IPS DF 4.7 (cell line): ENCODE data around the gene MAP2.

Experiments used
- DNase-seq: peaks from one replicate; pipeline ENCODE4 v3.0.0-alpha.2; 2013; ENCODE audit warnings: low spot score; ENCODE audit errors: extremely low read depth

Gene MAP2

GRCh38 chr2:209713219-209713618 lies 289.4 kb downstream of the MAP2 start:
- DNase-seq: no peak

DNA sequence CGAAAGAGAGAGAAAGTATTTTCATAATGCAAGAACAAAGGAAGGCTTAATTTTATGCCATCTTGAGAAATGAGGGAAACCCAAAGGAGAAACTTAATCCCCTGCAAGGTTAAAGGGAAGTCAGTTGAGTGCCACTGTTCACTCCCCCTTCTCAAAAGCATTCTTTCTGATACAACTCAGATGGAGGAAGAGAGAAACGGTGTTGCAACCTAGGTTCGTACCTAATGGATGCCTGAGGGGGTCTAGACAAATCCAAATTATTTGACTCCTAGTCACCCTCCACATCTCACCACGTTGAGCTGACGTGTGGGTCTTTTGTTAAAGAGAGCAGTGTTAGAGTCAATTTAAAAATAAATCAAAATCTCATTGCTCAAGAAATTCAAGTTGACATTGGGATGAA lies 295.2 kb downstream of the MAP2 start:
- no peak for DNase-seq

DNA sequence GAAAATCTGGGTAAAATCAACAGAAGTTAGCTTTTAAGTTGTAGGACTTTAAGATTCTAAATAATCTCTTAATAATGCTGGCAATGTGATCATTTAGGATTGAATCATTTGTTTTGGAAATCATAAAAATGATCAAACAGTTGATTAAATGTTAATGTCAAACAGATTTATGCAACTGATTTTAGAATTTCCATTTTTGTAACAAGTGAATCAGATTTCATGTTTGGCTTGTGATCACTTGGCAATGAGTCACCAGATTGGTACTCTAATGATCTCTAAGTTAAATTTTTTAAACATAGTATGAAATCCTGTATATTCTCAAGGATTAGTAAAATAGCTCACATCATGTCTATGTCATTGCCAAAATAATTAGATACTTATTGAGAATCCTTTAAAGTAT lies 297.6 kb downstream of the MAP2 start:
- no peak for DNase-seq

DNA sequence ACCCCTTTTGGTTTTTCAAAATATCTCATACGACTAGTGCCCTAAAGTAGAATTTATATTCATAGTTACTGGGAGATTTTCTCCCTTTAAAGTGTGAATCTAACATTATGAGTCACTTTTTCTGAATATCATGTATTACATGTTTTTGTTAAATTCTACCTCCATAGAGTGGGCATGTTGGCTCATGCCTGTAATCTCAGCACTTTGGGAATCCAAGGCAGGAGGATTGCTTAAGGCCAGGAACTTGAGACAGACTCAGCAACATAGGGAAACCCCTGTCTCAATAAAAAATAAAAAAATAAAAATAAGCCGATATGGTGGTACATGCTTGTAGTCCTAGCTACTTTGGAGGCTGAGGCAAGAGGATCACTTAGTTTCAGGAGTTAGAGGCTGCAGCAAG lies 302.5 kb downstream of the MAP2 start:
- DNase-seq: no peak

DNA sequence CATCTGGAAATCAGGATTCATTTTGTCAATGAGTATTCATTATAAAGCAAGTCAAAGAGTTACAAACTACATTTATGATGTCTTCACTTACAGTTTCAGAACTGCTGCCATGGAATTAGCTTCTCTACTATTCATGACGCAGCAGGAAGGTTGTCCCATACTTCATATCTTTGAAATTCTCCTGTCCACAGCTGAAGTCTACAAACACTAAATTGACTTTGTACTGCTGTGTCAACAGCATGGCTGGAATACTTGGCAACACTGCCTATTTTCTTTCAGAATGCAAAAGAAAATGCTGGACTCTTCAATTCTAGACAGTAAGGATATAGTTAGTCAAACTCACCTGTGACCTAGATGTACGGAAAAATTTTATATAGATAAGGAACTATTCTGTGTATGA lies 303.2 kb downstream of the MAP2 start:
- DNase-seq: no peak

- DNase-seq: no peak
Observed at GRCh38 chr2:209734805-209735204, 311.0 kb downstream of the MAP2 start.

- DNase-seq: no peak
Observed at GRCh38 chr2:209741953-209742352, 318.1 kb downstream of the MAP2 start.

DNA sequence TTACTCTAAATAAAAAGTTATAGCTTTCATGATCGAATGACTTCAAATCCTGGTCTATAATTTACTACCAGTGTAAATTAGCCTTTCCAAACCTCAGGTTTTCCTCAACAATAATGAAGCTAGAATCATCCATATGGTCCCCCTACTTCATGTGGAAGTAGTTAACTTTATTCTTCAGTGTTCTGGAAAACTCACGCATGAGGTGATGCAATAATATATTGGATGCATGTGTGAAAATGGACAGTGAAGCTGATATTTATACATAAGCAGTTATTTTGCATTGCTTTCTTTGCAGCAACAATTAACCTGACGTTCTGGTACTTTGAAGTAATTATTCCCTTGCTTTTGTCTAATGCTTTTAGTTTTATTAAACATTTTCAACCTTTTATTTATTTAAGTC lies 329.2 kb downstream of the MAP2 start:
- DNase-seq: no peak

DNA sequence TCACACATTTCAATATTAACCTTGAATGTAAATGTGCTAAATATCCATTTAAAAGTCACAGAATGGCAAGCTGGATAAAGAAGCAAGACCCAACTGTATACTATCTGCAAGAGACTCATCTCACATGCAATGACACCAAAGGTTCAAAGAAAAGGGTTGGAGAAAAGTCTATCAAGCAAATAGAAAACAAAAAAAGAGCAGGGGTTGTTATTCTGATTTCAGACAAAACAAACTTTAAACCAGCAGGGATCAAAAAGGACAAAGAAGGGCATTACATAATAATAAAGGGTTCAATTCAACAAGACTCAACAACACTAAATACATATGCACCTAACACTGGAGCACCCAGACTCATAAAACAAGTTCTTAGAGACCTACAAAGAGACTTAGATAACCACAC lies 333.3 kb downstream of the MAP2 start:
- DNase-seq: no peak

DNA sequence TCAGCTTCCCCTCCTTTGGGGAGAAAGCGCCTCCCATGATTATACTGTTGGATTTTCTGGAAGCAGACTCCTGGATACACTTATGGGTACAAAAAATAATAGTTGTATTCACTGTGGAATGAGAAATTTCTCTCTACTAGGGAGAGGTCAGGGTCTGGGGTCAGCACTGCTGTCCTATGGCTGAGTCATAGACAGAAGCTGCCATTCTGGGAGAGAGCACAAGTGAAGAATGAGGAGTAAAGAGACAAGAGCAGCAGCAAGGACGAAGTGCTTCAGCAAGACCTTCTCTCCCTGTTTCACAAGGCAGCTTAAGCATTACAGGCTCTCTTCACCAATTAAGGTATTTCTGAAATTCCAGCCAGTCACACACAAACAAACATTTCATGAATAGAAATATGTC lies 337.7 kb downstream of the MAP2 start:
- no peak for DNase-seq

DNA sequence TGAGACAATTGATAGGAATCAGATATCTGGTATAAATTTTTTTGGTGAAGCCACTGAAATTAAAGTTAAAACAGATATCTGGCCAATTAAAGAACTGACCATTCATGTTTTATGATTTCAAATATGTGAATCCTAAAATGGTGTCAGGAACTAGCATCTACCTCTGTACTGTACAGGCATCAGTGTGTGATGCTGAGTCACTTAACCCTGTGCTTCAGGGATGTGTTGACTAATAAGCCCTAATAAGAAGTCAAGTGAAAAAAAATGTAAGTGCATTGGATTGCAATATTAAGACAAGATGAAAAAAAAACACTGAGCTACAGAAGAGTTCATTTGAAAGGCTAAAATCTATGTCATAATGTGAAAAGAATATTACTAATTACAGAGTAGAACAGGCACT lies 338.7 kb downstream of the MAP2 start:
- no peak for DNase-seq

GRCh38 chr2:209763106-209763505 lies 339.3 kb downstream of the MAP2 start:
- DNase-seq: no peak

- DNase-seq: no peak
Observed at GRCh38 chr2:209766613-209767012, 342.8 kb downstream of the MAP2 start.

DNA sequence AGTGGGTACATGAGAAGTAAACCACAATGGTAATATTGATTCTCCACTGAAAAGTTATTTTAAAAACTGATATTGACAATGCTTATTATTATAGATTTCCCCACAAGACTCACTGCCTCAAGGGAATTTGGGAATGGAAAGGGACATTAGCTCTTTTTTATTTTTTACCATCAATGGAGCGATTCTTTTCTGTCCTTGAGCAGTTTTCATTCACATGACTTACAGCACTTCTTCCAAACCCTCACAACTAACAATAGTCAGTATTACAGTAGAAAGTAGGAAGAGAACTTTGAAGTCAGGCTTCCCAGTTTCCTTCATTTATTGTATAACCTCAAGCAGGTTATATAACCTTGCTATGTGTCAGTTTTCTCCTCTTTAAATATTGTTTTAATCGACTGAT lies 343.5 kb downstream of the MAP2 start:
- DNase-seq: no peak

- no peak for DNase-seq
Observed at GRCh38 chr2:209768557-209768956, 344.7 kb downstream of the MAP2 start.

DNA sequence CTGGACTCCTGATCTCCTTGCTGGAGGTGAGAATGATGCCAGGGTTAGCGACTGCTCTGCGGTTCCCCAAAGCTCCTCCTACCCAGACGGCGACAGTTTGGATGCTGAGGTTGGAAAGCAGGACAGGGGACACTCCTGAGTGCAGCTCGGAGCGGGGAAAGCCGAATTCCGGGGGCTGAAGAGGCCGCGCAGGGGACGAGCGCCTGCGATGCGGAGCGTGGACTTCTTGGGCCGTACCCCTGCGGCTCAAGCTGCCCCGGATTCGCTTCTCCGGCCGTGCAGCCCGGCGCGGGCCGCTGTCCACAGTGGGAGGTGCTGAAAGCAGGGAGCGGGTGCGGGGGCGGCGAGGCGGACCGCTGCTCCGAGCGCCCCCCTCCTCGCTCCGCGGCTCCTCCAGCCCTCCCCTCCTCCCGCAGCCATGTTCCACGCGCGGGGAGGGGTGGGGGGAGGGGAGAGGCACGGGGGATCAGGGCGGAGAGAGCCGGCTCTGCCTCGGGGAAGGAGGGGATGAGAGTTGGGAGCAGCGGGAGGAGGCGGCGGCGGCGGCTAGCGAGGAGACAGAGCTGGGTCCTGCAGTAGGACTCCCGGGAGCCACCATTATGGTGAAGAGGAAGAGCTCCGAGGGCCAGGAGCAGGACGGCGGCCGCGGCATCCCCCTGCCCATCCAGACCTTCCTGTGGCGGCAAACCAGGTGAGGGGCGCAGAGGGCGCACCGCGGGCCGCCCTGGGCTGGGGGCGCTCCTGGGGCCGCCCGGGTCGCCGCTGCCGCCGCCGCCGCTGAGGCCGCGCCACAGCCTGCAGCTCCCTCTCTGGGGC lies 347.8 kb downstream of the MAP2 start, which contains the start of gene UNC80:
UNC80 (plus strand) TSS at position 359 of the 816 bp plus-strand sequence; CDS start at position 600, 241 bp downstream.
- no peak for DNase-seq

DNA sequence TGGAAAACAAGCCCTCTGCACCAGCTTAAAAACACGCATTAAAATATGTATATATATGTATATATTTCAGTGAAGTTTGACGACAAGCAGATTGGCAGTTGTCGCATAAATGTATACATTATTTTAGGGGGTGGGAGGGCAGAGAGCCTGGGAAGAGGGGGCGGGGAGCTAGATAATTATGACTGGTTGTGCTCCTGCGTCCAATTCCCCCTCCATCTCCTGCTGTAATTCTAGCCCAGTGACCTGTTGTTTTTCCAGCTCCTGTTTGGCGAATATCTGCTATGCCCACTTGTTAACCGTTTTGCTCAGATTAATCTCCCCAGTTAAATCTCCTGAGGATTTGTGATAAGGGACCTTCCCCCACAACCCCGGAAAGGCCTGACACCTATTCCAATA lies 348.4 kb downstream of the MAP2 start:
- no peak for DNase-seq

DNA sequence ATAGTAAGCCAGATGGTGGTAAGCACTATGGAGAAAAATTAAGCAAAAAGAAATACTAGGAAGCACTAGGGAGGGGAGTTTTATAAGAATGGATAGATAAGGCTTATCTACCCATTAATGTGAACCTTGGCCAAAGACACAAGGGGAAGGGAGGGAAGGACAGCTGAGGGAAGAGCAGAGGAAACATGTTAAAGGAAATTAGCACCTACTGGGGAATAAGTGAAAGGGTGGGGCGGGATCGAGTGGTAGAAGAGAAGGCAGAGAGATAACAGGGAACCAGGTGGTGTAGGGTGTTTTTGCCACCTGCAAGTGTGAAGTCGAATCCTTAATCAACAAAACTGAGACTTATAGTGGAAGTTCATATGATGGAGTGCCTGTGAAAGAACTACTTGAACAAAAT lies 349.5 kb downstream of the MAP2 start:
- no peak for DNase-seq
